OCI-LY7 (cell line): Measurements from ENCODE around the gene COL6A2.

Source experiments
- CTCF ChIP-seq: fragments of 200-600 bp; sonication (generic); conservative IDR thresholded peaks from 2 replicates; pipeline ENCODE4 v1.5.1; 2014; ENCODE audit warnings: mild to moderate bottlenecking, antibody characterized with exemption, low read length, moderate library complexity, mixed read lengths
- EZH2phosphoT487 ChIP-seq: fragments of 200-600 bp; sonication (generic); IDR thresholded peaks from 2 replicates; pipeline ENCODE4 v1.6.1; 2018; ENCODE audit warnings: low read depth, borderline replicate concordance, mild to moderate bottlenecking, mixed run types, antibody characterized with exemption, low read length, moderate library complexity, mixed read lengths

DNA sequence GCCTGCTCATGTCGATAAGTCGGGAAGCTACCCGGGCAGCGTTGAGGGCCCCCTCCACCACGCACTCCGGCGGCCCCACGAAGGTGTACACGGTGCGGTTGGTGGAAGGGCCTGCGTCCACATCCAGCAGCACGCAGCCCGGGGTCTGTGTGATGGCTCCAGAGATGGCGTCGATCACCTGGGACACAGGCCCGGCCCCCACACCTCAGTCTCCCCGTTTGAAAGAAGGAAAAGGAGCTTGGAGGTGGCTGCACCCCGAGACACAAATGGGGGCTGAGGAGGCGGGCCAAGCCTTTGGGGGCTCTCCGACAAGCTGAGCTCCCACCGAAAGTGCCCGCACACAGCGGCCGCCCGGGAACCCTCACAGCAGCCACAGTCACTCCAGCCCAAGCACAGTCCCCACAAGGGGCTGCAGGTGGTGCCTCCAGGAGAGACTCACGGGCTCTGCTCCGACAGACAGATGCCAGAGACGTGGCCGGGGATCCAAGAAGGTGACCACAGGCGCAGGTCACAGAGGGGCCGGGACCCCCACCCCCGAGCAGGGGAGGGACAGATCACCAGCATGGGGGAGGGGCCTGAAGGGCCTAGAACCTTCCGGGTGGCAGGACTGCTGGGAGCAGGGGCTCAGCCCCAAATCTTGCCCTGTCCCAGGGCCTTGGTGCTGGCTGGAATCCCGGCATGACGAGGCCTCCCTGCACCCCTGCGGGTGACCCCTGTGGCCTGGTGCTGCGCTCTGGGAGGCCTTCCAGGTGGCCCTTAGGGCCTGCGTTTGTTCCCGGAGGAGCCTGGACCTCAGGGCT is 56.4 kb downstream of the COL6A2 start:
- TF ChIP-seq CTCF (no peak), EZH2phosphoT487 (no peak)
